Measurements from ENCODE around the gene PTCH1.

PTCH1 gene

DNA sequence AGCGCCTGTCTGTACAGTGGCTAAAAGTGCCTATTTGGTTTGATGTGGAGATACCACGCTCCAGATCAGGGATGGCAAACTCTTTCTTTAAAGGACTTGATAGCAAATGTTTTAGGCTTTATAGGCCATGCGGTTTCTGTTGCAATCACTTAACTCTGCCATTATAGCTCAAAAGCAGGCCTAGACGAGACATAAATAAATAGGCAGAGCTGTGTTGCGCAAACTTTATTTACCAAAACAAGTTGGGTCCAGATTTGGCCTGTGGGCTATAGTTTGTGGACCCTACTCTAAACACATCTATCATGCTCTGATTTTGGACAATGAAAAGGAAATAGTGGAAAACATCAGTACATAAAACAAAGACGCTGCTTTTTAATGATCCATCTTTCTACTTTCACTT, 79.2 kb downstream of the PTCH1 start:
- no peak for DNase-seq

DNA sequence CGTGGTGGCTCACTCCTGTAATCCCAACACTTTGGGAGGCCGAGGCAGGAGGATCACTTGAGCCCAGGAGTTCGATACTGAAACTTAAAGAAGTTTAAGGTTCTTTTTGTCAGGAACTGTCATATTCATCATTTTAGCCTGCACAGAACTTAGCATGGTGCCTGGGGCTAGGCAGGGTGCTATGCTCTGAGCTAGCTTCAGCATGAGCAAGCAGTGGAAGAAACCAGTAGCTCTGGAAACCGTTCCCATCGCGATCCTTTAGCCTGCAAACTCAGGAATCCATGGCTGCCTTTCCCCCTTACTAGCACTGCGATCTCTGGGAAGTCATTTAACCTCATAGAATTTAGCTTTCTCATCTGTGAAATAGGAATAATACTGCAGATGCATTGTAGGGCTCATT, 80.4 kb downstream of the PTCH1 start:
- DNase-seq, result no peak

DNA sequence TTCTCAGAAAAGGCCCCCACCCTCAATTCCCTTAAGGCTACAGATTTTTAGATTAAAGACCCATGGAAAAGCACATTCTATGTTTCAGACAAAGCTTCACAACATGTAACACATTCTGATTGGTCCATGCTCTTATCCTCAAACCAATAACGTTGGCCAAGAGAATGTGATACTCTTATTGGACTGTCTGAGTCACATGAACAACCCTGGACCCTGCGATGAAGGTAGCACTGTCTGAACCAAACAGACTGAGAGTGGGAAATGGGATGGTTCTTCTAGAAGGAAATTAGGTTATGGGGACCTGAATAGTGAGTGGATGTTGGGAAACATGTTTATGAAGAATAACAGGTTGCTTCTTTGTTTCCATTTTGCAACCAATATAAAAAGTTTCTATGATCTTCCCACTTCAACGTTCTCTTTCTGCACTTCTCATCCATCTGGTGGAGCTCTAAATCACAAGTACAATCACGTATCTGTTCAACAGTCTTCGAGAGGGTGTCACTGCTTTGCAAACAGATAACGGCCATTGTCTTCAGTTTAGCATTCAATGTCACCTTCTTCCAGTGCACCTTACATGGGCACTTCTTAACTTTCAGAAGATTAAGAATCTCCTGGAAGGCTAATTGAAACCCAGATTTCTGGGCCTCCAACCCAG, 81.6 kb downstream of the PTCH1 start:
- no peak for DNase-seq

DNA sequence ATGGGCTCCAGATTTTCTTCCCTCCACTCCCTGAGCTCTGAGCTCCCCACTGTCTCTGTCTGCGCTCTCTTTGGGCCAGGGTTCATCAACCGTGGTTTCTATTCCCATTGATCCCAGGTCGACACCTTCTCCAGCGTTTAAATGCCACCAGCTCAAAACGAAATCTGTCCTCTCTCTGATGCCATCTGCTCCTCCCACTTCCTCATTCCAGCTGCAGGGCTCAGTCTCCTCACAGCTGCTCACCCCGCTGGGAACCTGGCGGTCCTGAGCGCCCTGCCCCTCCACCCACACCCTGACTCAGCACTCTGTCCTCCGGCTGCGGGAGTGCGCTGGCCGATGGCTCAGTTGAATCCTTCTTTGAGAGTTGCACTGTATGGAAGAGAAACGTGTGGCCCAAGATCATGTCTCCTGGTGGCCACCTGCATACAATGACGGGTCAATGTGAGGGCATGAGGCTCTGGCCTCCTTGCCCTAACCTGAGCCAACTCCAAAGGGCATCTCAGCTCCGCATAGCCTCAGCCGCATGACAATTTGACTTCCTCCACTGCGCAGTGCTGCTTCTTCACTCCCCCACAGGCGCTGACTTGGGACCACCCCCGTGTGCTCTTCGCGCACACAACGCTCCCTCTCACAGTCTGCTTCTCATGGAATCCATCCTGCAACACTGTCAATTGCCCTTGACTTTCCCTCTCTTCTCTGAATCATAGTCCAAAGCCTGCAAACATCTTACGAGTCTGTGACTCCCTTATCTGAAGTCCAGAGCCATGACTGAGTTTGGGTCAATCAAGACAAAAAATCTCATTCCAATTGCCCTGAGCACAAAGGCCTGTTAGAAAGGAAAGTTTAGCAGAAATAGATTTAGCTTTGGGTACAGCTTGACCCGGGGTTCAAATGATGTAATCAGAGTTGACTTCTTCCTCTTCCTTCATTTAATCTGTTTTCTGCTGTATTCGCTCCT, 82.4 kb downstream of the PTCH1 start:
- DNase-seq, result no peak

DNA sequence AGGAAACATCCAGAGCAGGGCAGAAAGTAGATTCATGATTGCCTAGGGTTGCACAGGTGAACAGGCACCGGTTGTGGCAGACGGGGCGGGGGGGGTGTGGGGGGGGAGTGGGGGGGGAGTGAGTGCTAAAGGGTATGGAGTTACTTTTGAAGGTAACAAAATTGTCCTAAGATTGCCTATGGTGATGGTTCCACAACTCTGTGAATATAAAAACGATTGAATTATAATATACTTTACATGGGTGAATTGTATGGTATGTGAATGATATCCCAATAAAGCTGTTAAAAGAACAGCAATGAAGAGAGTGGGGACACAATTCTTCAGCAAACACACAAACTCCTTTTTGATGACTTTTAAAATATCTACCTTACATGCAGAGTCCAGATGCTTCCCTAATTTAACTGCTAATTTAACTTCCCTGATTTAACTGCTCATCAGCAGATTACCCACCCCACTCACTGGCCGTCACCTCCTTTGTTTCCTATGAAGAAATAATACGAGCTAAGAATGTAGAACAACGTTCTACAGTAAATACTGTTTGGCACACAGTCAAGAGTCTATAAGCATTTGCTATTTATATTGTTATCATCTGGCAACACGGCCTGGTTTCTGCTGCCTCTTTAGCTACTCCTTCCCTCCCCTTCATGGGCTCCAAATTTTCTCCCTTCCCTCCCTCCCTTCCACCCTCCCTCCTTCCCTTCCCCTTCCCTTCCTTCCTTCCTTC, 83.5 kb downstream of the PTCH1 start:
- DNase-seq, result no peak

DNA sequence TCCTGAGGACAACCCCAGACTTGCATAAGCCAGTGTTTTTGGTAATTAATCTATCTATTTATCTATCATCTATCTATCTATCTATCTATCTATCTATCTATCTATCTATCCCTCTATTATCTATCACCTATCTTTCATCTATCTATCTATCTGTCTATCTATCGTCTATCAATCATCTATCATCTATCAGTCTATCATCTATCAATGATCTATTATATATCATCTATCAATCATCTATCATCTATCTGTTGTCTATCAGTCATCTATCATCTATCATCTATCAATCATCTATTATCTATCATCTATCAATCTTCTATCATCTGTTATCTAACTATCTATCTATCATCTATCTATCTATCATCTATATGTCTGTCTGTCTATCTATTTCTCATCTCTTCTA, 85.5 kb downstream of the PTCH1 start:
- no peak for DNase-seq

DNA sequence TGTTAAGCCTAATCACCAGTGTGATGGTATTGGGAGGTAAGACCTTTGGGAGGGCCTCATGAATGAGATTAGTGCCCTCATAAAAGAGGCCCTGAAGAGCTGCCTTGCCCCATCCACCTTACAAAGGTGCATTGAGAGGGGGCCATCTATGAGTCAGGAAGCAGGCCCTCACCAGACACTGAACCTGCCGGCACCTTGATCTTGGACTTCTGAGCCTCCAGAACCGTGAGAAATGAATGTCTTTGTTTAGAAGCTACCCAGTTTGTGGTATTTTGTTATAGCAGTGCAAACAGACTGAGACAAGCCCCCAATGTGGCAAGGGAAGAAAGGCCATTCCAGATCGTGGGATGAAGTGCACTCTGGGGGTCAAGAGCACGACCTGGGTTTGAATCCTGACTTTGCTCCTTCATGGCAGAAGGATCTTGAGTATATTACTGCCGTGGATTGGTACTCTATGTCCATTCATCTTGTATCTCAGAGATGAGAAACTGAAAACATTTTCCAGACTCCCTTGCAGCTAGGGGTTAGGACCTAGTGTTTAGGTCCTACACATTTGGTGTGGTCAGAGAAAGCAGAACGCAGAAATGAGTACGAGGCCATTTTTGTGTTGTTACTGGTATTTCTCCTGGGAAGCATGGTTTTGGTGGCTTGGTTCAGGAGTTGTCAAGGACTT, 86.7 kb downstream of the PTCH1 start:
- no peak for DNase-seq

DNA sequence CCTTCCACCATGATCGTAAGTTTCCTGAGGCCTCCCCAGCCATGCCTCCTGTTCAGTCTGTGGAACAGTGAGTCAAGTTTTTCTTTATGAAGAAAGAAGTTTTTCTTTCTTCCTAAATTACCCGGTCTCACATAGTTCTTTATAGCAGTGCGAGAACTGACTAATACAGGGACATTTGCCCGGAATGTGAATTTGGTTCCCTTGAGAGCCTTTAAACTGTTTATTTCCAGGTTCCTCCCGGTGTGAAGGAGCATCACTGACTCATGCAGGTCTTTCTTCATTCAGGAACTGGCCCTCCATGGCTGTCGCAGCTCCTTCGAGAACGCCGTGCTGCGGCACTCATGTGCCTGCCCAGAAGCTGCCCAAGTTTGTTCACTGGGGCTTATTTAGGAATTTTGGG, 87.7 kb downstream of the PTCH1 start:
- DNase-seq, result peak; percentile 34

DNA sequence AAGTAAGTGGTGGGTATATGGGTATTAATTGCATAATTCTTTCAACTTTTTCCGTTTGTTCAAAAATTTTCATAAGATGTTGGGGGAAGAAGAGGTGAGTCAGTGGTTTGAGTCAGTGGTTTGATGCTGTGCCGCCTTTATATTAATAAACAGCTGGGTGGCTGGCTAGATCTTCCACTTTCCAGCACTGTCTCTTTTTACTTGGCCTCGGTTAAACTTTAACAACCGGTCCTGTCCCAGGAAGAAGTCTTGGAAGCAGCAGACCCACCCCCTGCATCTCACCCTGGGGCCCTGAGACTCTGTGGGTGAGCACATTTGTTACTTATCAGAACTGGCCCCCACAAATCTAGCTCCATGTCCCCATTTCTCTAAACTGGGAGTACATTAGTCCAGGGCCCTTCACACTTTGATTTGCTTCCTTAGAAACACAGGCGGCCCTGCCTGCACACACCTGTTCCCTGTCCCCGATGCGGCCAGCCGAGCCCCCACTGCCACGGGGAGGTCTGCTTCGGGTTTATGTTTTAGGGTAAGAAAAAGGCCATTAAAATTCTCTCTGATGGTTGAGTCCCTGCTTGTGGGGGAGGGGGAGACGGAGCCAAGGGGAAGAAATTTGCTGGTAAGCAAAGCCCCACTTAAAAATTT, 90.7 kb downstream of the PTCH1 start:
- DNase-seq, result peak; percentile 11

DNA sequence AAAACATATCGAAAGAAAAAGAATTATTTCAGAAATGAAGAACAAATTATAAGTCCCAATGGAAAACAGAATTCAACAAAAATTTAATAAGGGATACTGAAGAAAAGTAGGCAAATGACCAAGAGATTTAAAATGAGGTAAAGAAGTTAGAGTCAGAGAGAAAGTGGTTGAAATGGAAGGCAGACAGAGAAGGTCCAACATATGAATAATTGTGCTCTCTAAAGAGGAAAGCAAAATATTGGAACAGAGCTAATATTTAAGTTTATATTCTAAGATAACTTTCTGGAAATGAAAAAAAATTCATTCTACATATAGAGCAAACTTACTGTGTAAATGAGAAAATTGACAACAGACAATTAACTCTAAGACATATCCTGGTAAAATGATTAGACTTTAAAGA, 94.1 kb downstream of the PTCH1 start:
- DNase-seq, result no peak

DNA sequence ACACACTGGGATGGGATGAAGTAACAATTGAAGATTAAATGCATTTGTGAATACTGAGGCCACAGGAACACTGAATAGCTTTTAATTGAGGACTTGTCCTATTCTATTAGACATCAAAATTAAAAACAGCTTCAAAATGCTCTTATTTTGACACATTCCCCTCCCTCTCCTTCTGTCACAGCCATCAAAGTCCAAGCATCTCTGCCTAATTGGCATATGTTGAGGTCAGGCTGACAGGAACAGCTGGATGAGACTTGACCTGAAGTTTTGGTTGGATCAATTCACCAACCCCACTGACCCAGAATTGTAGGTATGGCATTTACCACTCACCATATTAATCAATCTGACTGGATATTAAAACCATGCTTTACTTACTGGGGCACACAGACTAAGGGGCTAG, 96.3 kb downstream of the PTCH1 start:
- no peak for DNase-seq

DNA sequence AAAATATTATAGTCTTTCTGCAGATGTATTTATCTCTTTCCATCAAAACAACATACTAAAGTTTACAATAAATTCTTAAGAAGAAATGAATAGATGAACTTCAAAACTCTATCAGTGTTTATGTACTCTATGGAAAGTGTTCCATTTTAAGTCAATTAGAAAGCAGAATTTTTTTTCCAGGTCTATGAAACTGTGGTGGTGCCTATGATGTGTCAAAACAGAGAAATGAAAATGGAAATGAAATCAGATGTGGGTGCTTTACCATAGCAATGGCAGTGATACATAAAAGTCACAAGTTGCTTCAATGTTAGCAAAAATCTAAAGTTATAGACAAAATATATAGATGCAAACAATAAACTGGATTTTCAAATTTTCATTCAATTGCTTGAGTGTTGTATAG, 97.3 kb downstream of the PTCH1 start:
- no peak for DNase-seq

DNA sequence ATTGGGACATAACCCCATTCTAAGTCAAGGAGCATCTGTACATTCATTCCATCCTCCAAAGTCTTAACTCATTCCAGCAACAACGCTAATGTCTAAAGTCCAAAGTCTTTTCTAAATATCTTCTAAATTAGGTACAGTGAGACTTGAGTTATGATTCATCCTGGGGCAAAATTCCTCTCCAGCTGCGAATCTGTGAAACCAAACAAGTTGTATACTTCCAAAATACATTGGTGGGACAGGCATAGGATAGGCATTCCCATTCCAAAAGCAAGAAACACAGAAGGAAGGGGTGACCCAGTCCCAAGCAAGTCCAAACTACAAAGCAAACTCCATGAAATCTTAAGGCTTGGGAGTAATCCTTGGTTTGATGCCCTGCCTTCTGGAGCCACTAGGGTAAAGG, 101.6 kb downstream of the PTCH1 start:
- peak; percentile 61 for DNase-seq

DNA sequence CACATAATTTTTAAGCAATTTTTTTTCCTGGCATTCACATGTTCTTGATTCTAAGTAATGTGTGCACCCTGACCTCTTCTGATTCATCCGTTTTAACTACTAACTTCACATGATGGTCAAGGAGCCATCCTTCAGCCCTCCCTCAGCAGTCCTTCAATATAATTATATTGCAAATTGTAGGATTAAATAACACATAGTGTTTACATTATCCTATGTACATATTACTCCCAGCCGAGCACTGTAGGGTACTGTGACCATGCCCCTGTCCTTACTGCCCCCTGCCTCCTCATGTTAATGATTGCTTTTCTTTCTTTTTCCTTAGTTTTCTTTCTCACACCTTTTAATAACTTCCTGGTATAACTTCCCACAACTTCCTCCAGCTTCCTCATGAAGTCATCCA, 103.0 kb downstream of the PTCH1 start:
- DNase-seq, result no peak

DNA sequence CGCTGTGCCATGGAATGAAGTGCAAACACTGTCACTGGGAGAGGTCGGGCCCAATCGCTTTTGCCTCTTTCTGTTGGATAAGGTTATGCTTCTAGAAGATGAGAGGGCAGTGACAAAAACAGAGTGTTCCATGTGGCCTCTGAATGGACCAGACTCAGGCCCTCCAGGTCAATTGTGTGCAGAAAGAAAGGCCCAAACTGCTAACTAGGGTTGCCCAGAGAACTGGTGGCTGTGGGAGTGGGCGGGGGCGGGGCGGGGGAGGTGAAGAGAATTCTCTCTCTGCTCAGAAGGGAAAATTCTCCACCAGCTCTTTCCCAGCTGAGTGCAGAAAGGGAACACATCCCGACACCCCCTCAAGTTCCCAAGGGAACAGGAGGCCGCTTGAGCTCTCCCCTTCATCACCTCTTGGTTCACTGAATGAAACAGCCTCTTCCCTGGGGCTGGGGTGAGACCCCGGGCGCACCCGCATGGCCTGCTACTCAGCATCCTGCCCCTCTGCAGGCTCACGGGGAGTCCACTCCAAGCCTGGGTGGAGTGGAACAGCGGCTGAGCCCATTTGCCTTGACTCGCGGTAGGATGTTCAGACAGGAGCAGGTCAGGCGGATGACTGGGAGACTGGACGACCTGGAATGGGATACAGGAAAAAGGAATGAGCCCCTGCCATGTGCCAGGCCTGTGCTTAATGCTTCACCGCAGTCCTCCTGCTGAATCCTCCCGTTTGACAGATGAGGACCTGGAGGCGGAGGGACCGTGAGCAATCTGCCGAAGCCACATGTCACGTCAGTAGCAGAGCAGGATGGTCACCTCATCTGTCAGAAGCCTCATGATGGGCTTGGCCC, 105.5 kb downstream of the PTCH1 start:
- DNase-seq, result no peak

DNA sequence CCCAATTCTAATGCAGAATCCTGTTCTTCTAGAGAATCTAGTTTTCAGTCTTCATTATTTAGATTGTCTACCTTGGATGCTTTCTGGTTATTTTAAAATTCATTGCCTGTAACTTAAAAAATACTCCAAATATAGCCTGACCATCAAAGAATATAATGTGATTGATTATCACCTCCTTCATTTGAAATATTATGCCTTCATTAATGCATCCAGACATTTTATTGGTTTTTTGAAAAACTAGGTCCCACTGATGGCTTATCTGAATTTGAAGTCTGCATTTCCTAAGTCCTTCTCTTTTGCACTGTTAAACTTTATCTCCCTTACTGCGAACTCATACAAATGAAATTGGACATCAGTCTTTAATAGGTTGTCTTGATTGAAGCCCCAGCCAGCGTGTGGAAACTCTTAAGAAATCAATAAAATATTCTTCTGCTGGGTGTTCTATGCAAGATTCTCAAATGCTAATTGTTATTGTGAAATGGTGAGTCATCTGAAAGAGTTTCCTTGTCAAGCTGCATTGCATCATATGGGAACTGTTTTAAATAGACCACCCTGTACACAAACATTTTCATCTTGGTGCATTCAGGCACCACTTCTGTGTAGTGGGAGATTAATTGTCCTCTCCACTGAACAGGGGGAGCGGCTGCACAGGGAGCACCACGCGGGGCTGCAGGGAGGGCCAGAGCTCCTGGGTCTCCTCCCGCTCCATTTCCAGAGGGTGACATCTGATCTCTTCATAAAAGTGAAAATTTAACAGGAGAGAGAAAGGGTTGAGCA, 106.9 kb downstream of the PTCH1 start:
- peak; percentile 83 for DNase-seq

DNA sequence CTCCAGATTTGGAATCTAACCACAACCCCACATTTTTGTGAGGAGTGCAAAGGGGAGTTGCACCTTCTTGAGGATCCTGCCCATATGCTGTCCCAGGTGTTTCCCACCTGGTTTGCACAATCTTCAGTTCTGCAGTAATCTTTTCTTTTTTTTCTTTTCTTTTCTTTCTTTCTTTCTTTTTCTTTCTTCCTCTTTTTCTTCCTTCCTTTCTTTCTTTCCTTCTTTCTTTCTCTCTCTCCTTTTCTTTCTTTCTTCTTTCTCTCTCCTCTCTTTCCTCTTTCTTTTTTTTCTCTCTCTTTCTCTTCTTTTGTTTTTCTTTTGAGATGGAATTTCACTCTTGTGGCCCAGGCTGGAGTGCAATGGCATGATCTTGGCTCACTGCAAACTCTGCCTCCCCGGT, 109.2 kb downstream of the PTCH1 start:
- no peak for DNase-seq

DNA sequence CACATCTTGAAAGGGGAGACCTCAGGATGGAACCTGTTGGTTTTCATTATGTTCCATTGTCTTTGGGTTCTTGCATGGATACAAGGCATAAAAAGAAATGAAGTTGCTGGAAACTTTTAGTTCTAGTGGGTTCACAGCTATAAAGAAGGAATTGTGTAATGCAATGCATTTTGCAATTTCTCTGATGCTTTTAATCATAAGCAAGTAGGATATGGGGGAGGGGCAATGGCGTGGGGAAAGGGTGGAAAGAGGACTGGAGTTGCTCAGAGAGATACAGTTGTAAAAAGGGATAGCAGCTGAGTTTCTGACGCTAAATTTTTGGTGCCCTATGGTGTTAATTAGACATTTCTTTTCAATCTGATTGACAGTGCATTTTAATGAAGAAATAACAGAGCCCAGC, 110.7 kb downstream of the PTCH1 start:
- DNase-seq, result peak; percentile 33

DNA sequence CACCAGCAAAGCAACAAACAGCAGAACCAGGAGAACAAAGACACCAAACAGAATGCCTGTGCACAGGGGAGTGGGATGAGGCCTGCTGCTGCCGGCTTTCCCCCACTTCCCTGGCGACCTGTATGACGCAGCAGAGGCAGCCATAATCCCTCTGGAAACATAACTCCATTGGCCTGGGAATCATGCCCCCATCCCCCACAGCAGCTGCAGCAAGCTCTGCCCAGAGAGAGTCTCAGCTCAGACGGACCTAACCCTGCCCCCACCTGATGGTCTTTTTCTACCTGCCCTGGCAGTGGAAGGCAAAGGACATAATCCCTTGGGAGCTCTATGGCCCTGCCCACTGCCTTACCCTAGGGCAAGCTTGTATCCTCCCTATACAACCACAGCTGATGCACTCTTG, 117.5 kb downstream of the PTCH1 start:
- DNase-seq, result no peak
